ENCODE results near the gene SYCP3. TPM values are rescaled to one million over a fixed set of nuclear protein-coding genes. Genes with fewer than 3 reads are reported as not detected.

Gene SYCP3
- total and polyA plus RNA-seq, 2 of the 13 experiments (the other 11 are each of a cell fraction or from before 2014, with no cell fraction given) = not detected

DNA sequence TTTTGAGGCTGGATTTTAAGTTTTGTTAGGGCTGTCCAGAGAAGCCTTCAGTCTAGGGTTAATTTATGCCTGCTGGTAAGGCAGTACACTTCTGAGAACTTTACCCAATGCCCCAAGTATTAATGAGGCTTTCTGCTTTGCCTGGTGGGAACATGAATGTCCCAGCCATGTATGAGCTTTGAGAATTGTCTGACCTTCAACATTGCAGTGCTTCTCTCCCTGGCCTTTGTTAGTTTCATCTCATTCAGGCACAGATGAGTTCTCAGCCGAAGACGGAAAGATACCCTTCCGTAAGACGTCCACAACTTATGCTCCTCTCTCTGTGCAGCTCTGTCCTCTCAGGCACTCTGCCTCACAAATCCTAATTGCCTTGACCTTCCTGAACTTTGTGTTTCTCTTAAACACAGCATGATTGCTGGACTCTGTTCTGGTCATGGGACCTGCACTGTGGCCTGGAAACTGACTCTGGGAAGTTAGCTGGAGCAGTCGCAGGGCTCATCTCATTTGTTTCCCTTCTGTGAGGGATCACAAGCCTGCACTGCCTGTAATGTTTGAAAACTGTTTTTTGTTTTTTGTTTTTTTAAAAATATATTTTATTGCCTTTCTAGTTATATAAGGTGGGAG is 26.1 kb downstream of the SYCP3 start (continued):
- TF ChIP-seq, protein P1, sequence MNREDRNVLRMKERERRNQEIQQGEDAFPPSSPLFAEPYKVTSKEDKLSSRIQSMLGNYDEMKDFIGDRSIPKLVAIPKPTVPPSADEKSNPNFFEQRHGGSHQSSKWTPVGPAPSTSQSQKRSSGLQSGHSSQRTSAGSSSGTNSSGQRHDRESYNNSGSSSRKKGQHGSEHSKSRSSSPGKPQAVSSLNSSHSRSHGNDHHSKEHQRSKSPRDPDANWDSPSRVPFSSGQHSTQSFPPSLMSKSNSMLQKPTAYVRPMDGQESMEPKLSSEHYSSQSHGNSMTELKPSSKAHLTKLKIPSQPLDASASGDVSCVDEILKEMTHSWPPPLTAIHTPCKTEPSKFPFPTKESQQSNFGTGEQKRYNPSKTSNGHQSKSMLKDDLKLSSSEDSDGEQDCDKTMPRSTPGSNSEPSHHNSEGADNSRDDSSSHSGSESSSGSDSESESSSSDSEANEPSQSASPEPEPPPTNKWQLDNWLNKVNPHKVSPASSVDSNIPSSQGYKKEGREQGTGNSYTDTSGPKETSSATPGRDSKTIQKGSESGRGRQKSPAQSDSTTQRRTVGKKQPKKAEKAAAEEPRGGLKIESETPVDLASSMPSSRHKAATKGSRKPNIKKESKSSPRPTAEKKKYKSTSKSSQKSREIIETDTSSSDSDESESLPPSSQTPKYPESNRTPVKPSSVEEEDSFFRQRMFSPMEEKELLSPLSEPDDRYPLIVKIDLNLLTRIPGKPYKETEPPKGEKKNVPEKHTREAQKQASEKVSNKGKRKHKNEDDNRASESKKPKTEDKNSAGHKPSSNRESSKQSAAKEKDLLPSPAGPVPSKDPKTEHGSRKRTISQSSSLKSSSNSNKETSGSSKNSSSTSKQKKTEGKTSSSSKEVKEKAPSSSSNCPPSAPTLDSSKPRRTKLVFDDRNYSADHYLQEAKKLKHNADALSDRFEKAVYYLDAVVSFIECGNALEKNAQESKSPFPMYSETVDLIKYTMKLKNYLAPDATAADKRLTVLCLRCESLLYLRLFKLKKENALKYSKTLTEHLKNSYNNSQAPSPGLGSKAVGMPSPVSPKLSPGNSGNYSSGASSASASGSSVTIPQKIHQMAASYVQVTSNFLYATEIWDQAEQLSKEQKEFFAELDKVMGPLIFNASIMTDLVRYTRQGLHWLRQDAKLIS (CRISPR knock-in tag; IDR thresholded peaks at IDR 0.05) = no peak
- TF ChIP-seq ARNTL (CRISPR knock-in tag; IDR thresholded peaks at IDR 0.05) (peak; percentile 47; the same call in 1 of the 2 replicates), GABPB1 (CRISPR knock-in tag; IDR thresholded peaks at IDR 0.05) (no peak), ZNF550 (CRISPR knock-in tag; IDR thresholded peaks at IDR 0.05; ENCODE audit: borderline replicate concordance) (no peak), SMAD3 (CRISPR knock-in tag; IDR thresholded peaks at IDR 0.05) (peak; percentile 35; the same call in 1 of the 2 replicates), NFYC (CRISPR knock-in tag; IDR thresholded peaks at IDR 0.05) (no peak), ONECUT2 (CRISPR knock-in tag; IDR thresholded peaks at IDR 0.05) (no peak), YEATS4 (CRISPR knock-in tag; IDR thresholded peaks at IDR 0.05; ENCODE audit: borderline replicate concordance) (no peak; the same call in 1 of the 2 replicates), GPN1 (CRISPR knock-in tag; IDR thresholded peaks at IDR 0.05; ENCODE audit: borderline replicate concordance) (no peak), KDM3A (CRISPR knock-in tag; IDR thresholded peaks at IDR 0.05; ENCODE audit: low read depth) (no peak), ZMYM2 (CRISPR knock-in tag; IDR thresholded peaks at IDR 0.05) (no peak), GATAD2A (CRISPR knock-in tag; IDR thresholded peaks at IDR 0.05) (peak; percentile 91), ZNF563 (CRISPR knock-in tag; IDR thresholded peaks at IDR 0.05) (no peak), ZNF547 (CRISPR knock-in tag; IDR thresholded peaks at IDR 0.05) (no peak), ZNF572 (CRISPR knock-in tag; IDR thresholded peaks at IDR 0.05) (no peak)
- TF ChIP-seq, protein P2, sequence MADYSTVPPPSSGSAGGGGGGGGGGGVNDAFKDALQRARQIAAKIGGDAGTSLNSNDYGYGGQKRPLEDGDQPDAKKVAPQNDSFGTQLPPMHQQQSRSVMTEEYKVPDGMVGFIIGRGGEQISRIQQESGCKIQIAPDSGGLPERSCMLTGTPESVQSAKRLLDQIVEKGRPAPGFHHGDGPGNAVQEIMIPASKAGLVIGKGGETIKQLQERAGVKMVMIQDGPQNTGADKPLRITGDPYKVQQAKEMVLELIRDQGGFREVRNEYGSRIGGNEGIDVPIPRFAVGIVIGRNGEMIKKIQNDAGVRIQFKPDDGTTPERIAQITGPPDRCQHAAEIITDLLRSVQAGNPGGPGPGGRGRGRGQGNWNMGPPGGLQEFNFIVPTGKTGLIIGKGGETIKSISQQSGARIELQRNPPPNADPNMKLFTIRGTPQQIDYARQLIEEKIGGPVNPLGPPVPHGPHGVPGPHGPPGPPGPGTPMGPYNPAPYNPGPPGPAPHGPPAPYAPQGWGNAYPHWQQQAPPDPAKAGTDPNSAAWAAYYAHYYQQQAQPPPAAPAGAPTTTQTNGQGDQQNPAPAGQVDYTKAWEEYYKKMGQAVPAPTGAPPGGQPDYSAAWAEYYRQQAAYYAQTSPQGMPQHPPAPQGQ (CRISPR knock-in tag; IDR thresholded peaks at IDR 0.05; ENCODE audit: borderline replicate concordance) = no peak
- TF ChIP-seq, protein P3, sequence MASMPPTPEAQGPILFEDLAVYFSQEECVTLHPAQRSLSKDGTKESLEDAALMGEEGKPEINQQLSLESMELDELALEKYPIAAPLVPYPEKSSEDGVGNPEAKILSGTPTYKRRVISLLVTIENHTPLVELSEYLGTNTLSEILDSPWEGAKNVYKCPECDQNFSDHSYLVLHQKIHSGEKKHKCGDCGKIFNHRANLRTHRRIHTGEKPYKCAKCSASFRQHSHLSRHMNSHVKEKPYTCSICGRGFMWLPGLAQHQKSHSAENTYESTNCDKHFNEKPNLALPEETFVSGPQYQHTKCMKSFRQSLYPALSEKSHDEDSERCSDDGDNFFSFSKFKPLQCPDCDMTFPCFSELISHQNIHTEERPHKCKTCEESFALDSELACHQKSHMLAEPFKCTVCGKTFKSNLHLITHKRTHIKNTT (CRISPR knock-in tag; IDR thresholded peaks at IDR 0.05) = no peak
- TF ChIP-seq, protein P4, sequence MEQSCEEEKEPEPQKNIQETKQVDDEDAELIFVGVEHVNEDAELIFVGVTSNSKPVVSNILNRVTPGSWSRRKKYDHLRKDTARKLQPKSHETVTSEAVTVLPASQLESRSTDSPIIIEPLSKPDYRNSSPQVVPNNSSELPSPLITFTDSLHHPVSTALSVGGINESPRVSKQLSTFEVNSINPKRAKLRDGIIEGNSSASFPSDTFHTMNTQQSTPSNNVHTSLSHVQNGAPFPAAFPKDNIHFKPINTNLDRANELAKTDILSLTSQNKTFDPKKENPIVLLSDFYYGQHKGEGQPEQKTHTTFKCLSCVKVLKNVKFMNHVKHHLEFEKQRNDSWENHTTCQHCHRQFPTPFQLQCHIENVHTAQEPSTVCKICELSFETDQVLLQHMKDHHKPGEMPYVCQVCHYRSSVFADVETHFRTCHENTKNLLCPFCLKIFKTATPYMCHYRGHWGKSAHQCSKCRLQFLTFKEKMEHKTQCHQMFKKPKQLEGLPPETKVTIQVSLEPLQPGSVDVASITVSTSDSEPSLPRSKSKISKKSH (CRISPR knock-in tag; IDR thresholded peaks at IDR 0.05; ENCODE audit: borderline replicate concordance) = no peak
- TF ChIP-seq, protein P5, sequence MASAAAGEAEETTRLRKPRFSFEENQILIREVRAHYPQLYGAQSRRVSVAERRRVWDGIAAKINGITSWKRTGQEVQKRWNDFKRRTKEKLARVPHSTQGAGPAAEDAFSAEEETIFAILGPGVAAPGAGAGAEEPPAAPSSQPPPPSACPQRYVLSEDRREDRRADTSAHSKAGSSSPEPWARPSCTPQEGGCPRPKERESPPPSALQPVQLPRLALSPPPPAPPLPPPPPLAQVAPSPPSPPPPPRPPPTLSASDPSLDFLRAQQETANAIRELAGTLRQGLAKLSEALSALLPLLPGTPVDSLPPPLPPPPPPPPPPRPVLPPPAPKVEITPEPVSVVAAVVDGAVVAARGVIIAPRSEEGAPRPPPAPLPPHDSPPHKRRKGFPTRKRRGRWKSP (CRISPR knock-in tag; IDR thresholded peaks at IDR 0.05) = no peak
- TF ChIP-seq, protein P6, sequence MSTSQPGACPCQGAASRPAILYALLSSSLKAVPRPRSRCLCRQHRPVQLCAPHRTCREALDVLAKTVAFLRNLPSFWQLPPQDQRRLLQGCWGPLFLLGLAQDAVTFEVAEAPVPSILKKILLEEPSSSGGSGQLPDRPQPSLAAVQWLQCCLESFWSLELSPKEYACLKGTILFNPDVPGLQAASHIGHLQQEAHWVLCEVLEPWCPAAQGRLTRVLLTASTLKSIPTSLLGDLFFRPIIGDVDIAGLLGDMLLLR (CRISPR knock-in tag; IDR thresholded peaks at IDR 0.05) = no peak
